ENCODE data around the gene AFAP1L1. TPM values are rescaled to one million over a fixed set of nuclear protein-coding genes. Genes with fewer than 3 reads are reported as not detected.

The AFAP1L1 gene
- total RNA-seq, 2 experiments from 2014 or later = 0.08 TPM

- ChIA-PET CTCF (no interaction called here), POLR2A (no interaction called here)
Measured at GRCh38 chr5:149304195-149305078, 32.8 kb downstream of the AFAP1L1 start.

- POLR2A ChIA-PET = no interaction called here
- CTCF ChIA-PET = interaction anchor here (1.0 to 2.5 kb wide), 2 partner anchors 8 to 58 kb away, joined by 3 to 8 read pairs; no protein-coding TSS in a partner anchor
Measured at GRCh38 chr5:149309354-149309753, 37.7 kb downstream of the AFAP1L1 start.

GRCh38 chr5:149310488-149310887 lies 38.8 kb downstream of the AFAP1L1 start:
- POLR2A ChIA-PET = no interaction called here
- CTCF ChIA-PET = interaction anchor here (2.5 kb wide), 1 partner anchor 57 kb away, joined by 8 read pairs; no protein-coding TSS in a partner anchor

GRCh38 chr5:149310947-149311658 lies 39.4 kb downstream of the AFAP1L1 start:
- ChIA-PET POLR2A (no interaction called here), CTCF (no interaction called here)

- POLR2A ChIA-PET = no interaction called here
- CTCF ChIA-PET = interaction anchor here (0.7 to 5.4 kb wide), 3 partner anchors 27 to 58 kb away, joined by 4 to 30 read pairs (median 9); no protein-coding TSS in a partner anchor
Measured at GRCh38 chr5:149313151-149313841, 41.6 kb downstream of the AFAP1L1 start.

GRCh38 chr5:149314571-149315111 lies 43.0 kb downstream of the AFAP1L1 start:
- ChIA-PET POLR2A (no interaction called here), CTCF (interaction anchor here (1.1 to 5.4 kb wide), 3 partner anchors 35 to 57 kb away, joined by 3 to 30 read pairs (median 9); no protein-coding TSS in a partner anchor)

- ChIA-PET CTCF (interaction anchor here (1.4 to 5.4 kb wide), 3 partner anchors 52 to 66 kb away, joined by 3 to 30 read pairs (median 9); no protein-coding TSS in a partner anchor), POLR2A (no interaction called here)
Measured at GRCh38 chr5:149315753-149316152, 44.1 kb downstream of the AFAP1L1 start.

- POLR2A ChIA-PET = no interaction called here
- CTCF ChIA-PET = interaction anchor here (0.6 to 5.4 kb wide), 13 partner anchors 8 to 123 kb away, joined by 3 to 30 read pairs (median 4); partner anchors contain the start of genes GRPEL2 and PCYOX1L
Measured at GRCh38 chr5:149317281-149318048, 45.8 kb downstream of the AFAP1L1 start.

GRCh38 chr5:149319174-149319573 lies 47.5 kb downstream of the AFAP1L1 start:
- POLR2A ChIA-PET = no interaction called here
- CTCF ChIA-PET = interaction anchor here (0.6 to 2.7 kb wide), 4 partner anchors 24 to 146 kb away, joined by 3 to 8 read pairs (median 3); partner anchors contain the start of gene GRPEL2

GRCh38 chr5:149320791-149321330 lies 49.2 kb downstream of the AFAP1L1 start:
- CTCF ChIA-PET = interaction anchor here (1.3 to 1.6 kb wide), 3 partner anchors 24 to 61 kb away, joined by 3 read pairs; partner anchors contain the start of gene GRPEL2
- POLR2A ChIA-PET = no interaction called here

GRCh38 chr5:149322518-149322917 lies 50.9 kb downstream of the AFAP1L1 start:
- CTCF ChIA-PET = no interaction called here
- POLR2A ChIA-PET = no interaction called here

- ChIA-PET POLR2A (no interaction called here), CTCF (no interaction called here)
Measured at GRCh38 chr5:149323210-149323609, 51.6 kb downstream of the AFAP1L1 start.

GRCh38 chr5:149323621-149324205 lies 52.1 kb downstream of the AFAP1L1 start:
- POLR2A ChIA-PET = no interaction called here
- CTCF ChIA-PET = no interaction called here

GRCh38 chr5:149324641-149325040 lies 53.0 kb downstream of the AFAP1L1 start:
- CTCF ChIA-PET = interaction anchor here (1.8 kb wide), 1 partner anchor 47 kb away, joined by 6 read pairs; no protein-coding TSS in a partner anchor
- POLR2A ChIA-PET = no interaction called here

GRCh38 chr5:149325166-149325735 lies 53.6 kb downstream of the AFAP1L1 start:
- ChIA-PET POLR2A (no interaction called here), CTCF (interaction anchor here (1.2 to 1.8 kb wide), 3 partner anchors 8 to 46 kb away, joined by 3 to 6 read pairs (median 4); no protein-coding TSS in a partner anchor)

GRCh38 chr5:149325894-149326293 lies 54.2 kb downstream of the AFAP1L1 start:
- POLR2A ChIA-PET = no interaction called here

GRCh38 chr5:149326611-149327010 lies 55.0 kb downstream of the AFAP1L1 start:
- POLR2A ChIA-PET = no interaction called here
- CTCF ChIA-PET = interaction anchor here (0.7 to 1.4 kb wide), 2 partner anchors 9 to 46 kb away, joined by 3 to 4 read pairs; no protein-coding TSS in a partner anchor

More at GRCh38 chr5:149325894-149326293, 54.2 kb downstream of the AFAP1L1 start:
- CTCF ChIA-PET = interaction anchor here (0.7 to 1.8 kb wide), 4 partner anchors 9 to 47 kb away, joined by 3 to 6 read pairs (median 4); no protein-coding TSS in a partner anchor
